Heart left ventricle (tissue), 13 donors: ENCODE data around the gene CD99L2.

ENCODE experiments used
- POLR2A ChIP-seq, 2 donors: fragments of 450-650 bp; IDR thresholded peaks; one replicate each; pipeline ENCODE4 v1.6.1; 2017; ENCODE audit warnings: antibody characterized with exemption in 2 of 2, mild to moderate bottlenecking in 2 of 2, moderate library complexity in 2 of 2
- TF ChIP-seq, protein P1 (sequence below), 12 donors: fragments of 200-600 bp; sonication (generic) in 4 of 12; IDR thresholded peaks; one replicate each; pipeline versions ENCODE4 v1.5.0 to v1.8.0; 2018 to 2022; ENCODE audit warnings: antibody characterized with exemption in 12 of 12, mild to moderate bottlenecking in 5 of 12
- donor health status: ischemic (EF 13 %, LVEDD 7.1; RV severe dilation, severe dysfunction).
- donor health status: DM: no; HTN: yes; CAD: no.
- donor health status: DM: no; HTN: no; CAD: no.
- donor health status: ischemic (EF 25% LVEDD 6.9; RV normal size, moderate dysfunction).
- donor health status: ischemic (EF 25% LVEDD 5.7; RV mildly dilated, moderate dysfunction).
- donor health status: ischemic (EF 35%, LVEDD 5.7; RV mildly dilated, moderate dysfunction).
- donor health status: nonischemic (EF 11% LVEDD 7.7; RV severe dilation, severe dysfunction).
- donor health status: DM: yes; HTN: yes; CAD: no.
- donor health status: PGD.
- donor health status: ischemic (EF 29% LVEDD 5.4; RV normal size, mild dysfunction).
- donor health status: nonischemic (EF 23%, LVEDD 6.1; RV moderate dilation, normal function).

DNA sequence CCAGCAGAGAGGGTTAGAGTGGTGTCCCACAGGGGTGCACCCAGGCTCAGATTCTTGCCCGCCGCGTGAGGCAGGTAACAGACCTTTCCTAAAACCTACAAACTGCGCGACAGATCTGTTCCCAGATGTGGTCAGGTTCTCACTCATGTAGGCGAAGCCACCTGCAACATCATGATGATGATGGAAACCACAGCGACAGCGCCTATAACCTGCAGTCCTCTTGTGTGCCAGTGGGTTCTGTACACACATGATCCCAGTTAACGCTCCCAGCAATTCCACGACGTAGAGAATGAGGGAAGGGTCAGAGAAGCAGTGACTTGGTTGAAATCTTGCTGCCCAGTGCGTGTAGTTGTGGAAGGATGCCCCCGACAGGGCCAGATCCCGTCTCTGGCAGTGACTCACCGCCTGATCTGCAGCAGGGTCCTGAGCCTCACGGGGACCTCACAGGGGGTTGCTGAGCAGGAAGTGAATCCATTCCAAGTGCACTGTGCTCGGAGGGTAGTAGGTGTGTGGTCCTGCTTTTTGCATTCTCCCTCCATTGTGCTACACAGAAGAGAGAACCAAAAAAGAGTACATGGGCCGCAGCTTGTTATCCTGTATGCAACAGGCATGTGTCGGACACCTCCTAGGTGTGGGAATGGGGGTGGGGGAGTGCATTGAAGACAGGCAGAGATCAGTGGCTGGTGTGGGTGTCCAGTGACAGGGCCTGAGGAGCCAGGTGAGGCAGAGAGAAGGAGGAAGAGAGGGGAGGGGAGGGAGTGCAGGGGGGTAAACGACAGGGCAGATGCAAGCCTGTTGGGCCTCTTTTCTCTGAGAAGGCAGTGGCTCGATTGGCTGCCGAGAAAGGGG lies 138.7 kb downstream of the CD99L2 start:
- TF ChIP-seq, protein P1, sequence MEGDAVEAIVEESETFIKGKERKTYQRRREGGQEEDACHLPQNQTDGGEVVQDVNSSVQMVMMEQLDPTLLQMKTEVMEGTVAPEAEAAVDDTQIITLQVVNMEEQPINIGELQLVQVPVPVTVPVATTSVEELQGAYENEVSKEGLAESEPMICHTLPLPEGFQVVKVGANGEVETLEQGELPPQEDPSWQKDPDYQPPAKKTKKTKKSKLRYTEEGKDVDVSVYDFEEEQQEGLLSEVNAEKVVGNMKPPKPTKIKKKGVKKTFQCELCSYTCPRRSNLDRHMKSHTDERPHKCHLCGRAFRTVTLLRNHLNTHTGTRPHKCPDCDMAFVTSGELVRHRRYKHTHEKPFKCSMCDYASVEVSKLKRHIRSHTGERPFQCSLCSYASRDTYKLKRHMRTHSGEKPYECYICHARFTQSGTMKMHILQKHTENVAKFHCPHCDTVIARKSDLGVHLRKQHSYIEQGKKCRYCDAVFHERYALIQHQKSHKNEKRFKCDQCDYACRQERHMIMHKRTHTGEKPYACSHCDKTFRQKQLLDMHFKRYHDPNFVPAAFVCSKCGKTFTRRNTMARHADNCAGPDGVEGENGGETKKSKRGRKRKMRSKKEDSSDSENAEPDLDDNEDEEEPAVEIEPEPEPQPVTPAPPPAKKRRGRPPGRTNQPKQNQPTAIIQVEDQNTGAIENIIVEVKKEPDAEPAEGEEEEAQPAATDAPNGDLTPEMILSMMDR (IDR thresholded peaks at IDR 0.05) = no peak
- no peak for TF ChIP-seq POLR2A (IDR thresholded peaks at IDR 0.05)
